GM23248 (cell line): ENCODE measurements around the gene ANKRD42. TPM values are rescaled to one million over a fixed set of nuclear protein-coding genes. Genes with fewer than 3 reads are reported as not detected.
"Not testable (repeated sequence)": the region's sequence is repeated elsewhere in the genome, so short reads cannot be mapped to it uniquely, and the experiment has no call there.

Source experiments
- DNase-seq: peaks from one replicate; pipeline ENCODE4 v3.0.0-alpha.2; 2015
- H2AFZ ChIP-seq: fragments of 200-600 bp; sonication (generic); 2 replicates; pipeline ENCODE4 v1.6.1; 2016; ENCODE audit warnings: antibody characterized with exemption
- H3F3A ChIP-seq: fragments of 200-600 bp; sonication (generic); 2 replicates; pipeline ENCODE4 v1.6.1; 2016; ENCODE audit warnings: mild to moderate bottlenecking, antibody characterized with exemption, mixed run types; ENCODE audit not compliant: insufficient read depth
- H3K27ac ChIP-seq: fragments of 200-600 bp; sonication (generic); 2 replicates; pipeline ENCODE4 v1.5.1; 2016; ENCODE audit warnings: mild to moderate bottlenecking
- H3K27me3 ChIP-seq: fragments of 200-600 bp; sonication (generic); replicated peaks from 2 replicates; pipeline ENCODE4 v1.6.1; 2016; ENCODE audit warnings: mild to moderate bottlenecking; ENCODE audit not compliant: insufficient read depth
- H3K36me3 ChIP-seq: fragments of 200-600 bp; sonication (generic); 2 replicates; pipeline ENCODE4 v1.6.1; 2016; ENCODE audit warnings: low read depth, mild to moderate bottlenecking
- H3K4me1 ChIP-seq: fragments of 200-600 bp; sonication (generic); 2 replicates; pipeline ENCODE4 v1.6.1; 2016; ENCODE audit warnings: mild to moderate bottlenecking; ENCODE audit not compliant: insufficient read depth
- H3K4me2 ChIP-seq: fragments of 200-600 bp; sonication (generic); one replicate; pipeline ENCODE4 v1.6.1; 2016; ENCODE audit warnings: mild to moderate bottlenecking; ENCODE audit not compliant: unreplicated experiment
- H3K4me3 ChIP-seq: fragments of 200-600 bp; sonication (generic); 2 replicates; pipeline ENCODE4 v1.5.1; 2016; ENCODE audit warnings: mild to moderate bottlenecking
- H3K79me2 ChIP-seq: fragments of 200-600 bp; sonication (generic); 2 replicates; pipeline ENCODE4 v1.6.1; 2016; ENCODE audit warnings: mild to moderate bottlenecking; ENCODE audit not compliant: insufficient read depth
- H3K9ac ChIP-seq: fragments of 200-600 bp; sonication (generic); 2 replicates; pipeline ENCODE4 v1.6.1; 2016; ENCODE audit warnings: mild to moderate bottlenecking
- H3K9me2 ChIP-seq: fragments of 200-600 bp; sonication (generic); 2 replicates; pipeline ENCODE4 v1.6.1; 2016; ENCODE audit warnings: mixed run types, mild to moderate bottlenecking, moderate library complexity; ENCODE audit not compliant: insufficient read depth
- H3K9me3 ChIP-seq: fragments of 200-600 bp; sonication (generic); one replicate; pipeline ENCODE4 v1.6.1; 2017; ENCODE audit warnings: low read depth
- H4K20me1 ChIP-seq: fragments of 200-600 bp; sonication (generic); 2 replicates; pipeline ENCODE4 v1.6.0; 2016; ENCODE audit not compliant: insufficient read depth
- EZH2 ChIP-seq: fragments of 200-600 bp; sonication (generic); IDR thresholded peaks from 2 replicates; pipeline ENCODE4 v1.6.1; 2018; ENCODE audit warnings: antibody characterized with exemption, mild to moderate bottlenecking; ENCODE audit not compliant: insufficient read depth, poor library complexity, severe bottlenecking
- EZH2phosphoT487 ChIP-seq: fragments of 200-600 bp; sonication (generic); IDR thresholded peaks from 2 replicates; pipeline ENCODE4 v1.6.1; 2018; ENCODE audit warnings: antibody characterized with exemption, moderate library complexity, mild to moderate bottlenecking, low read depth; ENCODE audit not compliant: insufficient read depth
- WGBS, 2 experiments: methylation state at CpG; one replicate each; pipeline ENCODE4 v1.1.6; 2015 to 2017; ENCODE audit warnings: low lambda C conversion rate in 2 of 2, low coverage in 1 of 2; ENCODE audit errors: missing lambda C conversion rate in 2 of 2; 5-methylcytosine and 5-hydroxymethylcytosine counted together
- in situ Hi-C: fragments of 300-500 bp; cut with MboI; formaldehyde crosslinking; loops from 2 replicates; pipeline ENCODE4 v1.15.0; 2020
- polyA plus RNA-seq: library from polyadenylated mRNA; unstranded; fragments of >200 nt; fragmentation: Nextera tagmentation; extraction: Ambion mirVana; gene quantifications from 2 replicates; pipeline ENCODE4 v1.2.1, GENCODE V29; 2016
- total RNA-seq: library from RNA; depleted of rRNA; stranded (reverse); fragments of >200 nt; shearing (Covaris generic); gene quantifications from 2 replicates; pipeline ENCODE4 v1.2.3, GENCODE V29; 2014

The ANKRD42 gene
- total and polyA plus RNA-seq, 2 experiments from 2014 or later: 17.6 to 17.8 TPM

DNA sequence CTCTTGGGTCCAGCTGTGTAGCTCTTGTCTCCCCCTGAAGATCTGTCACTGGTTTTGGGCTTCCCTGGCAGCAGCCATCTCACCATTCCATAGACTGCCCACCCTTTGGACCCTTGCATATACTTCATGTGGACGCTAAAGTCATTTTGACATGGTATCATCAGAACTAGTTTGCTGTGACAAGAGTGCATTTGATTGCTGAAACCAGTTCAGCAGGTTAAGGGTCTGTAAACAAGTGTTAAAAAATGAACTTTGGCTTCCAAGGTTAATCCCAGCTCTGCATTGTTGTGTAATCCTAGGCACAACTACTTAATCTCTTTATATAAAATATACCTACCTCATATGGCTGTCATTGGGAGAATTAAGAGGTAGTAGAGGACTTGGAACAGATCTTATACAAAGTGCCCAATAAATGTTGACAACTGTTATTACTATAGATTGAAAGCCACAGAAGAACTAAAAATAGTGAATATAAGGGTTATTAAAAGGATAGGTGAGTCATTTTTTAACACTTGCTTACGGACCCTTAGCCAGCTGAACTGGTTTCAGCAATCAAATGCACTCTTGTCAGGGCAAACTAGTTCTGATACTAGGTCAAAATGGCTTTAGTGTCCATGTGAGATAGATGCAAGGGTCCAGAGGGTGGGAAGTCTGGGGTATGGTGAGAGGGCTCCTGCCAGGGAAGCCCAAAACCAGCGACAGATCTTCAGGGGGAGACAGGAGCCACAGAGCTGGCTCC, 63.3 kb downstream of the ANKRD42 start:
- H3K27me3 ChIP-seq: no peaks in the 10 kb centered on the region
- peaks cover 26% of the 10 kb centered on the region for H3K4me1 ChIP-seq
- H3K79me2 ChIP-seq: no peaks in the 10 kb centered on the region
- H2AFZ ChIP-seq: no peak overlapping the region
- 77 to 87% methylated on average over 3 of the region's 3 CpGs for WGBS, 2 experiments
- no peaks in the 10 kb centered on the region for H4K20me1 ChIP-seq
- no peak for TF ChIP-seq EZH2
- TF ChIP-seq EZH2phosphoT487: no peak
- in situ Hi-C loops: loop anchor here (10.0 kb wide), 1 partner anchor 352 kb away; the partner anchor contains the start of genes DDIAS and PRCP
- no peaks in the 10 kb centered on the region for H3K9me3 ChIP-seq
- H3K9me2 ChIP-seq: no peaks in the 10 kb centered on the region
- peaks cover 28% of the 10 kb centered on the region for H3K36me3 ChIP-seq
- H3K4me3 ChIP-seq: no peak overlapping the region
- peaks cover 19% of the 10 kb centered on the region for H3F3A ChIP-seq
- H3K27ac ChIP-seq: peak overlapping the region; percentile 50
- no peak overlapping the region for H3K9ac ChIP-seq
- DNase-seq: no peak
- H3K4me2 ChIP-seq: peak overlapping the region; percentile 14

DNA sequence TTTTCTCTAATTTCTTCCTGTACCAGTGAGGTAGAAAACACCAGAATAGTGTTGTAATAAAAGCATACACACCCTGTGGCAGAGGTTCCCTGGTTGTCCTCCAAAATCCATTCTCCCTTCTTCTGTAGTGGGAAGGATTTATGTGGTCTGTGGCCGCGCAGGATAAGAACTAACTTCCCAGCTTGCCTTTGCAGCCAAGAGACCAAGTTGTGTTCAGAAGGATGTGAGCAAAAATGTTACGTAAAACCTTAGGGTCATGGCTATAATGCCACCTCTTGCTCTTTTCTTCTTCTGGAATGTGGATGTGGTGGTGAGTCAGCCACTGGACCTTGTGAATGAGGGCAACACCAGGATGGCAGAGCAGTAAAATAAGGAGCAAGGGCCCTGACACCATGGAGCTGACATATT, 64.3 kb downstream of the ANKRD42 start:
- TF ChIP-seq EZH2 (no peak), EZH2phosphoT487 (no peak)
- WGBS, 2 experiments: 54 to 59% methylated on average over 3 of the region's 3 CpGs
- H3K4me3 ChIP-seq: no peak overlapping the region

DNA sequence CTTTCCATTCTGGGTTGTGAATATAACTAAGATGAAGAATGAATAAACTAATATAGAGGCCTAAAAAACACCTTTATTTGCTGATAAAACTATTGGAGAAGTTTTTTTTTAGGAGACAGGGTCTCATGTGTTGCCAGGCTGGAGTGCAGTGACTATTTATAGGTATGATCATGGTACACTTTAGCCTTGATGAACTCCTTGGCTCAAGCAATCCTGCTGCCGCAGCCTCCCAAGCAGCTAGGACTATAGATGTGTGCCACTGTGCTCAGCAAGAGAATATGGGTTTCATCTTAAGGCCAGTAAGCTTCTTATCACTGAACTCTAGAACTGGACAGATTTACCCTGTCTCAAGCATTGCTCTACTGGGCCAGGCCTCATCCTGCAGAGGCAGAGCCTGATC, 66.0 kb downstream of the ANKRD42 start:
- Histone ChIP-seq H2AFZ (no peak overlapping the region), H3K9ac (no peak overlapping the region), H3K4me1 (peaks cover 26% of the 10 kb centered on the region), H3K9me3 (no peaks in the 10 kb centered on the region), H3K4me2 (no peak overlapping the region), H3K4me3 (no peak overlapping the region), H4K20me1 (no peaks in the 10 kb centered on the region), H3F3A (peaks cover 19% of the 10 kb centered on the region), H3K27me3 (no peaks in the 10 kb centered on the region), H3K36me3 (peaks cover 49% of the 10 kb centered on the region), H3K27ac (no peak overlapping the region), H3K79me2 (no peaks in the 10 kb centered on the region), H3K9me2 (no peaks in the 10 kb centered on the region)
- 93 to 100% methylated on average over 1 of the region's 1 CpG for WGBS, 2 experiments
- DNase-seq: no peak
- in situ Hi-C loops: loop anchor here (10.0 kb wide), 1 partner anchor 355 kb away; the partner anchor contains the start of genes DDIAS and PRCP
- TF ChIP-seq EZH2 (no peak), EZH2phosphoT487 (no peak)

More for the DNA sequence above, 64.3 kb downstream of the ANKRD42 start:
- peaks cover 26% of the 10 kb centered on the region for H3K4me1 ChIP-seq
- H3K27ac ChIP-seq: peak overlapping the region; percentile 50
- H3K4me2 ChIP-seq: peak overlapping the region; percentile 14
- H3K79me2 ChIP-seq: no peaks in the 10 kb centered on the region
- H3K9me2 ChIP-seq: no peaks in the 10 kb centered on the region
- no peaks in the 10 kb centered on the region for H3K27me3 ChIP-seq
- H3K36me3 ChIP-seq: peaks cover 31% of the 10 kb centered on the region
- H3K9ac ChIP-seq: no peak overlapping the region
- in situ Hi-C loops: loop anchor here (10.0 kb wide), 1 partner anchor 353 kb away; the partner anchor contains the start of genes DDIAS and PRCP
- H3K9me3 ChIP-seq: no peaks in the 10 kb centered on the region
- peak; percentile 79 for DNase-seq
- H2AFZ ChIP-seq: no peak overlapping the region
- peaks cover 19% of the 10 kb centered on the region for H3F3A ChIP-seq
- no peaks in the 10 kb centered on the region for H4K20me1 ChIP-seq

DNA sequence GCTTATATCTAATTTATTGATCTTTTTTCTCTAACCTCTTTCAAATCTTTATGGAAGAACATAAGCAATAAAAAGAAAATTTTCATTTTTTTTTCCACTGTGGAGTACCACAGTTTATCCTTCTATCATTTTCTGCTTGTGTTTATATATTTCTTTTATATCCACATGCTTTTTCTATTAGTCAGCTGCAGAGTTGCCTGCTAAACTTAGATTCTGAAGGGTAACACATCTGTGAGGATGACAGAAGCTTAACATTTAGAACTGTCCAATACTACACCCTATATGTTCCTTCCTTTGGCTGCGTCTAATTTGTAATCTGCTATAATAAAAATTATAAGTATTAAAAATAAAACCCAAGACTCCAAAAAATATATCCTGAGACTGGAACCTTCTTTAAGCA, 71.8 kb downstream of the ANKRD42 start:
- Histone ChIP-seq H3K9me3 (no peaks in the 10 kb centered on the region), H3K27ac (no peak overlapping the region), H3K9me2 (no peaks in the 10 kb centered on the region), H3F3A (no peaks in the 10 kb centered on the region), H3K4me3 (no peak overlapping the region), H2AFZ (no peak overlapping the region), H3K4me1 (peaks cover 8% of the 10 kb centered on the region), H3K4me2 (no peak overlapping the region), H3K9ac (no peak overlapping the region), H4K20me1 (peaks cover 1% of the 10 kb centered on the region; the same call in 1 of the 2 replicates), H3K36me3 (peaks cover 59% of the 10 kb centered on the region), H3K79me2 (peaks cover 30% of the 10 kb centered on the region), H3K27me3 (no peaks in the 10 kb centered on the region)
- TF ChIP-seq EZH2 (no peak), EZH2phosphoT487 (no peak)
- 86 to 96% methylated on average over 1 of the region's 1 CpG for WGBS, 2 experiments
- in situ Hi-C loops: no loop called here
- no peak for DNase-seq

DNA sequence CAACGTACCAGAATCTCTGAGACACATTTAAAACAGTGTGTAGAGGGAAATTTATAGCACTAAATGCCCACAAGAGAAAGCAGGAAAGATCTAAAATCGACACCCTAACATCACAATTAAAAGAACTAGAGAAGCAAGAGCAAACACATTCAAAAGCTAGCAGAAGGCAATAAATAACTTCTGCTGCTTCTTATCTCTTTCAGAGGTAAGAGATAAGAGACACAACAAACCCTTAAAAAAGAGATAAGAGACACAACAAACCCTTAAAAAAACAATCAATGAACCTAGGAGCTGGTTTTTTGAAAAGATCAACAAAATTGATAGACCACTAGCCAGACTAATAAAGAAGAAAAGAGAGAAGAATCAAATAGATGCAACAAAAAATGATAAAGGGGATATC, 75.6 kb downstream of the ANKRD42 start:
- H2AFZ ChIP-seq, H4K20me1 ChIP-seq, H3K9me2 ChIP-seq, H3K9ac ChIP-seq, H3K27me3 ChIP-seq, H3K4me3 ChIP-seq, H3K27ac ChIP-seq, in situ Hi-C loops, DNase-seq, H3K9me3 ChIP-seq, H3K4me2 ChIP-seq: not testable (repeated sequence)
- H3K79me2 ChIP-seq: peaks cover 51% of the 10 kb centered on the region
- peaks cover 23% of the 10 kb centered on the region for H3K4me1 ChIP-seq
- H3K36me3 ChIP-seq: peaks cover 43% of the 10 kb centered on the region
- 49% methylated on average over 2 of the region's 2 CpGs for WGBS, 2 experiments
- peaks cover 27% of the 10 kb centered on the region for H3F3A ChIP-seq

DNA sequence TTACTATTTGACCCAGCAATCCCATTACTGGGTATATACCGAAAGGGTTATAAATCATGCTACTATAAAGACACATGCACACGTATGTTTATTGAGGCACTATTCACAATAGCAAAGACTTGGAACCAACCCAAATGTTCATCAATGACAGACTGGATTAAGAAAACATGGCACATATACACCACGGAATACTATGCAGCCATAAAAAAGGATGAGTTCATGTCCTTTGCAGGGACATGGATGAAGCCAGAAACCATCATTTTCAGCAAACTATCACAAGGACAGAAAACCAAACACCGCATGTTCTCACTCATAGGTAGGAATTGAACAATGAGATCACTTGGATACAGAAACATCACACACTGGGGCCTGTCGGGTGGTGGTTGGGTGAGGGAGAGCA, 78.2 kb downstream of the ANKRD42 start:
- H3K79me2 ChIP-seq: peaks cover 51% of the 10 kb centered on the region
- H3K4me3 ChIP-seq, DNase-seq, H3K9me2 ChIP-seq, H2AFZ ChIP-seq, H3K27ac ChIP-seq, H3K4me2 ChIP-seq, H3K9me3 ChIP-seq, in situ Hi-C loops, H3K9ac ChIP-seq, H3K27me3 ChIP-seq: not testable (repeated sequence)
- peaks cover 15% of the 10 kb centered on the region for H3K4me1 ChIP-seq
- H4K20me1 ChIP-seq: peaks cover 12% of the 10 kb centered on the region
- peaks cover 46% of the 10 kb centered on the region for H3K36me3 ChIP-seq
- peaks cover 42% of the 10 kb centered on the region for H3F3A ChIP-seq
- WGBS, 2 experiments: 97 to 99% methylated on average over 5 of the region's 5 CpGs
